ENCODE measurements around the gene SPACA6. TPM values are rescaled to one million over a fixed set of nuclear protein-coding genes. Genes with fewer than 3 reads are reported as not detected.
A peak's percentile ranks its signal among the peaks of the same experiment; 100 is the strongest.

The SPACA6 gene
- total and polyA plus RNA-seq, 9 of the 15 experiments (the other 6 are each of a cell fraction or from before 2014, with no cell fraction given) = 1.3 to 17.3 (median 6.2) TPM

DNA sequence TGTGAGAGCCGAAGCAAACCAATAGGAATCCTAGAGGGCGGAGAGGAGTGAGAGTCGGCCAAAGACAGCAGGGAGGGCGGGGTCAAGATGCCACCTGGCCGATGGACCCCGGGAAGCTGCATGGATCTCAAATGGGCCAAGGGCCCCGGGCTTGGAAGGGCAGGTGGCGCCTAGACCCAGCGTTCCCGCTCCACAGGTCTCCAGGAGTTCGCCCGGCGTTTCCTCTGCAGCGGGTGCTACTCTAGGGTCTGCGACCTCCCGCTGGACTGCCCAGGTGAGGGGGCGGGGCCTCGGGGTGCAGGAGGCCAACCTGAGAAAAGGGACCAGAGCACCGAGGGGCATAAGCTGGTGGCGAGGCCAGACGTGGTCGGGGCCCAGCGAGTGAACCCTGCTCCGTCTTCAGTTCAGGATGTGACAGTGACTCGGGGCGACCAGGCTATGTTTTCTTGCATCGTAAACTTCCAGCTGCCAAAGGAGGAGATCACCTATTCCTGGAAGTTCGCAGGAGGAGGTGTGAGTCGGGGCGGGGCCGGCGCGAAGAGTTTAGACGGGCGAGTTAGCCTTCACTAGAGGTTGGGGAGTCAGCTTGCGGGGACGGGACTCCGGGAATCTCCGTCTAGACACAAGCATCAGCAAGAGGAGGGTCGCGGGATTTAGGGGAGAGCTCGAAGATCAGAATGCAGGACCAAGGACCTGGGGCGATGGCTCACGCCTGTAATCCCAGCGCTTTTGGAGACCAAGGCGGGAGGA lies 9.9 kb downstream of the SPACA6 start (continued):
- TF ChIP-seq, protein P1, sequence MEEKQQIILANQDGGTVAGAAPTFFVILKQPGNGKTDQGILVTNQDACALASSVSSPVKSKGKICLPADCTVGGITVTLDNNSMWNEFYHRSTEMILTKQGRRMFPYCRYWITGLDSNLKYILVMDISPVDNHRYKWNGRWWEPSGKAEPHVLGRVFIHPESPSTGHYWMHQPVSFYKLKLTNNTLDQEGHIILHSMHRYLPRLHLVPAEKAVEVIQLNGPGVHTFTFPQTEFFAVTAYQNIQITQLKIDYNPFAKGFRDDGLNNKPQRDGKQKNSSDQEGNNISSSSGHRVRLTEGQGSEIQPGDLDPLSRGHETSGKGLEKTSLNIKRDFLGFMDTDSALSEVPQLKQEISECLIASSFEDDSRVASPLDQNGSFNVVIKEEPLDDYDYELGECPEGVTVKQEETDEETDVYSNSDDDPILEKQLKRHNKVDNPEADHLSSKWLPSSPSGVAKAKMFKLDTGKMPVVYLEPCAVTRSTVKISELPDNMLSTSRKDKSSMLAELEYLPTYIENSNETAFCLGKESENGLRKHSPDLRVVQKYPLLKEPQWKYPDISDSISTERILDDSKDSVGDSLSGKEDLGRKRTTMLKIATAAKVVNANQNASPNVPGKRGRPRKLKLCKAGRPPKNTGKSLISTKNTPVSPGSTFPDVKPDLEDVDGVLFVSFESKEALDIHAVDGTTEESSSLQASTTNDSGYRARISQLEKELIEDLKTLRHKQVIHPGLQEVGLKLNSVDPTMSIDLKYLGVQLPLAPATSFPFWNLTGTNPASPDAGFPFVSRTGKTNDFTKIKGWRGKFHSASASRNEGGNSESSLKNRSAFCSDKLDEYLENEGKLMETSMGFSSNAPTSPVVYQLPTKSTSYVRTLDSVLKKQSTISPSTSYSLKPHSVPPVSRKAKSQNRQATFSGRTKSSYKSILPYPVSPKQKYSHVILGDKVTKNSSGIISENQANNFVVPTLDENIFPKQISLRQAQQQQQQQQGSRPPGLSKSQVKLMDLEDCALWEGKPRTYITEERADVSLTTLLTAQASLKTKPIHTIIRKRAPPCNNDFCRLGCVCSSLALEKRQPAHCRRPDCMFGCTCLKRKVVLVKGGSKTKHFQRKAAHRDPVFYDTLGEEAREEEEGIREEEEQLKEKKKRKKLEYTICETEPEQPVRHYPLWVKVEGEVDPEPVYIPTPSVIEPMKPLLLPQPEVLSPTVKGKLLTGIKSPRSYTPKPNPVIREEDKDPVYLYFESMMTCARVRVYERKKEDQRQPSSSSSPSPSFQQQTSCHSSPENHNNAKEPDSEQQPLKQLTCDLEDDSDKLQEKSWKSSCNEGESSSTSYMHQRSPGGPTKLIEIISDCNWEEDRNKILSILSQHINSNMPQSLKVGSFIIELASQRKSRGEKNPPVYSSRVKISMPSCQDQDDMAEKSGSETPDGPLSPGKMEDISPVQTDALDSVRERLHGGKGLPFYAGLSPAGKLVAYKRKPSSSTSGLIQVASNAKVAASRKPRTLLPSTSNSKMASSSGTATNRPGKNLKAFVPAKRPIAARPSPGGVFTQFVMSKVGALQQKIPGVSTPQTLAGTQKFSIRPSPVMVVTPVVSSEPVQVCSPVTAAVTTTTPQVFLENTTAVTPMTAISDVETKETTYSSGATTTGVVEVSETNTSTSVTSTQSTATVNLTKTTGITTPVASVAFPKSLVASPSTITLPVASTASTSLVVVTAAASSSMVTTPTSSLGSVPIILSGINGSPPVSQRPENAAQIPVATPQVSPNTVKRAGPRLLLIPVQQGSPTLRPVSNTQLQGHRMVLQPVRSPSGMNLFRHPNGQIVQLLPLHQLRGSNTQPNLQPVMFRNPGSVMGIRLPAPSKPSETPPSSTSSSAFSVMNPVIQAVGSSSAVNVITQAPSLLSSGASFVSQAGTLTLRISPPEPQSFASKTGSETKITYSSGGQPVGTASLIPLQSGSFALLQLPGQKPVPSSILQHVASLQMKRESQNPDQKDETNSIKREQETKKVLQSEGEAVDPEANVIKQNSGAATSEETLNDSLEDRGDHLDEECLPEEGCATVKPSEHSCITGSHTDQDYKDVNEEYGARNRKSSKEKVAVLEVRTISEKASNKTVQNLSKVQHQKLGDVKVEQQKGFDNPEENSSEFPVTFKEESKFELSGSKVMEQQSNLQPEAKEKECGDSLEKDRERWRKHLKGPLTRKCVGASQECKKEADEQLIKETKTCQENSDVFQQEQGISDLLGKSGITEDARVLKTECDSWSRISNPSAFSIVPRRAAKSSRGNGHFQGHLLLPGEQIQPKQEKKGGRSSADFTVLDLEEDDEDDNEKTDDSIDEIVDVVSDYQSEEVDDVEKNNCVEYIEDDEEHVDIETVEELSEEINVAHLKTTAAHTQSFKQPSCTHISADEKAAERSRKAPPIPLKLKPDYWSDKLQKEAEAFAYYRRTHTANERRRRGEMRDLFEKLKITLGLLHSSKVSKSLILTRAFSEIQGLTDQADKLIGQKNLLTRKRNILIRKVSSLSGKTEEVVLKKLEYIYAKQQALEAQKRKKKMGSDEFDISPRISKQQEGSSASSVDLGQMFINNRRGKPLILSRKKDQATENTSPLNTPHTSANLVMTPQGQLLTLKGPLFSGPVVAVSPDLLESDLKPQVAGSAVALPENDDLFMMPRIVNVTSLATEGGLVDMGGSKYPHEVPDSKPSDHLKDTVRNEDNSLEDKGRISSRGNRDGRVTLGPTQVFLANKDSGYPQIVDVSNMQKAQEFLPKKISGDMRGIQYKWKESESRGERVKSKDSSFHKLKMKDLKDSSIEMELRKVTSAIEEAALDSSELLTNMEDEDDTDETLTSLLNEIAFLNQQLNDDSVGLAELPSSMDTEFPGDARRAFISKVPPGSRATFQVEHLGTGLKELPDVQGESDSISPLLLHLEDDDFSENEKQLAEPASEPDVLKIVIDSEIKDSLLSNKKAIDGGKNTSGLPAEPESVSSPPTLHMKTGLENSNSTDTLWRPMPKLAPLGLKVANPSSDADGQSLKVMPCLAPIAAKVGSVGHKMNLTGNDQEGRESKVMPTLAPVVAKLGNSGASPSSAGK (IDR thresholded peaks at IDR 0.05) = peak; percentile 49; the same call in 1 of the 2 replicates
- TF ChIP-seq, protein P2, sequence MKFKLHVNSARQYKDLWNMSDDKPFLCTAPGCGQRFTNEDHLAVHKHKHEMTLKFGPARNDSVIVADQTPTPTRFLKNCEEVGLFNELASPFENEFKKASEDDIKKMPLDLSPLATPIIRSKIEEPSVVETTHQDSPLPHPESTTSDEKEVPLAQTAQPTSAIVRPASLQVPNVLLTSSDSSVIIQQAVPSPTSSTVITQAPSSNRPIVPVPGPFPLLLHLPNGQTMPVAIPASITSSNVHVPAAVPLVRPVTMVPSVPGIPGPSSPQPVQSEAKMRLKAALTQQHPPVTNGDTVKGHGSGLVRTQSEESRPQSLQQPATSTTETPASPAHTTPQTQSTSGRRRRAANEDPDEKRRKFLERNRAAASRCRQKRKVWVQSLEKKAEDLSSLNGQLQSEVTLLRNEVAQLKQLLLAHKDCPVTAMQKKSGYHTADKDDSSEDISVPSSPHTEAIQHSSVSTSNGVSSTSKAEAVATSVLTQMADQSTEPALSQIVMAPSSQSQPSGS (CRISPR knock-in tag; IDR thresholded peaks at IDR 0.05) = 0 out of 2 replicates have a peak, but pooled peaks have one; percentile 49
- TF ChIP-seq ZC3H11A (IDR thresholded peaks at IDR 0.05; ENCODE audit: low read depth, low read length) (no peak), ZNF77 (CRISPR knock-in tag; IDR thresholded peaks at IDR 0.05) (no peak), PPARD (CRISPR knock-in tag; IDR thresholded peaks at IDR 0.05) (no peak), MAZ (CRISPR knock-in tag; conservative IDR thresholded peaks at IDR 0.05 in 1 of 2, IDR thresholded peaks at IDR 0.05 in 1 of 2) (0 out of 4 replicates have a peak, but pooled peaks of 1 of the 2 experiments have one; percentile 12), FOXJ2 (tag; IDR thresholded peaks at IDR 0.05) (no peak), RBFOX2 (IDR thresholded peaks at IDR 0.05; ENCODE audit: low read depth, low read length) (peak; percentile 54), CTBP1 (IDR thresholded peaks at IDR 0.05; ENCODE audit: borderline replicate concordance) (peak; percentile 11; the same call in 1 of the 2 replicates)
- TF ChIP-seq, protein P3, sequence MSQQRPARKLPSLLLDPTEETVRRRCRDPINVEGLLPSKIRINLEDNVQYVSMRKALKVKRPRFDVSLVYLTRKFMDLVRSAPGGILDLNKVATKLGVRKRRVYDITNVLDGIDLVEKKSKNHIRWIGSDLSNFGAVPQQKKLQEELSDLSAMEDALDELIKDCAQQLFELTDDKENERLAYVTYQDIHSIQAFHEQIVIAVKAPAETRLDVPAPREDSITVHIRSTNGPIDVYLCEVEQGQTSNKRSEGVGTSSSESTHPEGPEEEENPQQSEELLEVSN (IDR thresholded peaks at IDR 0.05; ENCODE audit: borderline replicate concordance in 1 of 2, extremely low read depth in 1 of 2, insufficient read depth in 1 of 2, insufficient read length in 1 of 2, low read depth in 1 of 2, low read length in 1 of 2, poor library complexity in 1 of 2, severe bottlenecking in 1 of 2) = peak; percentile 22 to 41
- TF ChIP-seq, protein P4, sequence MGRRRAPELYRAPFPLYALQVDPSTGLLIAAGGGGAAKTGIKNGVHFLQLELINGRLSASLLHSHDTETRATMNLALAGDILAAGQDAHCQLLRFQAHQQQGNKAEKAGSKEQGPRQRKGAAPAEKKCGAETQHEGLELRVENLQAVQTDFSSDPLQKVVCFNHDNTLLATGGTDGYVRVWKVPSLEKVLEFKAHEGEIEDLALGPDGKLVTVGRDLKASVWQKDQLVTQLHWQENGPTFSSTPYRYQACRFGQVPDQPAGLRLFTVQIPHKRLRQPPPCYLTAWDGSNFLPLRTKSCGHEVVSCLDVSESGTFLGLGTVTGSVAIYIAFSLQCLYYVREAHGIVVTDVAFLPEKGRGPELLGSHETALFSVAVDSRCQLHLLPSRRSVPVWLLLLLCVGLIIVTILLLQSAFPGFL (CRISPR knock-in tag; IDR thresholded peaks at IDR 0.05) = no peak
